HG03342 (cell line): Measurements from ENCODE around the gene RCN2.
"Not testable (repeated sequence)": the region's sequence is repeated elsewhere in the genome, so short reads cannot be mapped to it uniquely, and the experiment has no call there.

Experiments used
- ATAC-seq: cut with Tn5 transposase; IDR thresholded peaks from one replicate; pipeline ENCODE4 v1.9.1; 2021; ENCODE audit warnings: mild to moderate bottlenecking, moderate library complexity; ENCODE audit not compliant: unreplicated experiment

Gene RCN2

DNA sequence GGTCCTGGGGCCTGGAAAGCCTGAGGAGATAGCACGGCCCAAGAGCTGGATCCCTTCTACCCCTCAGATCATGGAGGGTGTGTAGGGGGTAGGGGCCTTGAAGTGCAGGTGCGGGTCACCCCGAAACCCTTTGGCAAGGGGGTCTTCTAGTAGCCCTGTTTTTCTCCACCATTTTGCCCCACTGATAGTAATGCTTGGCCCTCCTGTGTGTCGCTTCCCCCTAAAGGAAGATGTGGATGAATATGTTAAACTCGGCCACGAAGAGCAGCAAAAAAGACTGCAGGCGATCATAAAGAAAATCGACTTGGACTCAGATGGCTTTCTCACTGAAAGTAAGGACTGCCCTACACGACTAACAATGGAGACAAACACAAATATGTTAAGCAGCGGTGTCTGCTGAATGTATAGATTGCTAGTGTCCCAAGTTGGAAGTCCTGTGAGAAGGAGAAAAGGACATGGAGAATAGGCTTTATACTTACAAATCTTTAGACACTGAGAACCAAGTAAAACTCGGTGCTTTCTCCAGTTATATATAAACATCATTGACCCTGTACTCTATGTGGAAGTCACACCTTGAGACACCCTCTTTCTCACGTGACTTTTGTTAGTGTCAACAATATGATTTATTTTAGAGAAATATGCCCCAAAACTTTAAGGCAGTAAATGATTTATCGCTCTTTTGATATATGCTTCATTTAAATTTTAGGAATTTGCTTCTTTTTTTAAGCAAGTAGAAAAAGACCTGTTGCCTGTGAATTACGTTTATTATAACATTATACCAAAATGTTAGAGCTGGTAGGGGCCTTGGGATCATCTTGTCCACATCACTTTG lies 802 bp downstream of the RCN2 start:
- no peak for ATAC-seq

DNA sequence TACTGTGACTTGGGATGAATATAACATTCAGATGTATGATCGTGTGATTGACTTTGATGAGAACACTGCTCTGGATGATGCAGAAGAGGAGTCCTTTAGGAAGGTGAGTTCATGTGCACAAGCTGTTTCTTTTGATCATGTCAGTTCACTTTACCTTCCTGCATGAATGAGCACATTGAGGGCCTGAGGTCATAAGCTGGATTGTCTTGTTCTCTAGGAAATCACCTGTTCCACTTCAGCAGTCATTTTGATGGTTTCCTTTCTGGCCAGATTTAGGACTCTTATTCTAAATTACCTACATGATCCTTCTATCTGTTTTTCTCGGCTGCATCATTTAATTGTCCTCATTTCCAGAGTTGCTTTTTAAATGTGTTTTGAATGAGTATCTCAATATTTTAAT lies 4.1 kb downstream of the RCN2 start:
- no peak for ATAC-seq

DNA sequence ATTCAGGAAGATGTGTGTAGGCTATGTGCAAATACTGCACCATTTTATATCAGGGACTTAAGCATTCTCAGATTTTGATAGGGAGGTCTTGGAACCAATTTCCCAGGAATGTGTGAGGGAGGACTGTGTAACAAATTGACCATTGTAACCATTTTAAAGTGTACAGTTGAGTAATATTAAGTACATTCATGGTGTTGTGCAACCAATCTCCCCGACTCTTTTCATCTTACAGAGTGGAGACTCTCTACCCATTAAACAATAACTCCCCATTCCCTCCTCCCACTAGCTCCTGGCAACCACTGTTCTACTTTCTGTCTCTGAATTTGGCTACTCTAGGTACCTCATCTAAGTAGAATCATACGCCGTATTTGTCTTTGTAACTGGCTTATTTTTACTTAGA lies 5.1 kb downstream of the RCN2 start:
- ATAC-seq, result no peak

GRCh38 chr15:76938752-76939151 lies 7.2 kb downstream of the RCN2 start:
- ATAC-seq, result no peak

- ATAC-seq, result no peak
These were observed 8.2 kb downstream of the RCN2 start for GRCh38 chr15:76939715-76940114.

DNA sequence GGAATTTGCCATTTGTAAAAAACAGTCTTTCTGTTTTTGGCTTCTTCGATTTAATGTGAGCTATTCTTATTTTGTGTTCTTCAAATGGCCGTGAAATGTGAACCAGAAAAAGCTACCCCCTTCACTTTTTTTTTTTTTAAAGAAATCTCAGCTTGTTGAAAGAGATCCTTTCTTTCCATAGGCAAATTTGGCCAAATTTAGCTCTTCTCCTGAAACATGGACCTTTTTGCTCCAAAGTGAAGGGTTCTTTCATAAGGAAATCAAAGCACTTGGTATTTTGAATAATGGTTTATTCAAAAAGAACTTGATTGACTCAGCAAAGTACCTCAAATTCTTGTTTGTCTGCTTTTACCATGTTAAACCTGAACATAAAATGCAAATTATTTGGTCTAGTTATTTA lies 10.1 kb downstream of the RCN2 start:
- no peak for ATAC-seq

DNA sequence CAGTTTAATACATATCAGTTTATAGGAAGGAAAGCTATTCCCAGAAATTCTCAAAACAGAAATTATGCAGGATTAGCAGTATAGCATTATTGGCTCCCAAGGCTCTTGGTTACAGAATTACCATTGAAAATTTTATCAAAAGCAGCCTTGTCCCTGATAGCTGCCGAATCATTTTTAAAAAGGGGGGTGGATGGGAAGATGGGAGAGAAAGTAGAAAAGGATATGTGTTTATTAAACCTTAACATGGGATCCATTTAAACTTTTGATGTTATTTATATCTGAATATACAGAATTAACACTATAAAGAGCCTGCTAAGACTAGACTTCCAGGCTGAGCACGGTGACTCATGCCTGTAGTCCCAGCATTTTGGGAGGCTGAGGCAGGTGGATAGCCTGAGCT lies 10.8 kb downstream of the RCN2 start:
- no peak for ATAC-seq

DNA sequence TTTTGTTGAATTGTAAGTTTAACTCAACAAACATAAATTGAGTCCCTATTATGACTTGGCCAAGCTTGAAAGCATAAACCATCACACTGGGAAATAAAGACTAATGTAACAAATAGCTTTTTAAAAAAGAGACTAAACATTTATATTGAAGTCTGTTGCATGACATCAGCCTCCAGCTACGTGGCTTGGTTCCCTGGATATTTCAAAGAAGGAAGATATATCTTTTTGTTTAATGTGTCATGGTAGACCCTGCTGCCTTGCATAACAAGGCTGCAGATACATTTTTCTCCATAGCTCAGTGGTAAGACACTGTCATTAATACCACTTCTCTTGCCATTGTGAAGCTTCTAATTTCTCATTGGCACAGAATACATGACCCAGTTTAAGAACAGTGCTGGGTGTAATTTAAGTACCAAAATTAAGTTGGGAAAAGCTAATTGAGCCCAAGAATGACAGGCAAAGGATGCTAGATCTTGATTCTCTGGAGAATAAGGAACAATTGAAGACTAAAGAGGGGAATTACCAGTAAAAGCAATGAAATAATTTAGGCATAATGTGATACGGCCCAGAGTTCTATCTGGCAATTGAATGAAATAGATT lies 14.0 kb downstream of the RCN2 start:
- no peak for ATAC-seq

GRCh38 chr15:76947454-76947853 lies 15.9 kb downstream of the RCN2 start:
- no peak for ATAC-seq

DNA sequence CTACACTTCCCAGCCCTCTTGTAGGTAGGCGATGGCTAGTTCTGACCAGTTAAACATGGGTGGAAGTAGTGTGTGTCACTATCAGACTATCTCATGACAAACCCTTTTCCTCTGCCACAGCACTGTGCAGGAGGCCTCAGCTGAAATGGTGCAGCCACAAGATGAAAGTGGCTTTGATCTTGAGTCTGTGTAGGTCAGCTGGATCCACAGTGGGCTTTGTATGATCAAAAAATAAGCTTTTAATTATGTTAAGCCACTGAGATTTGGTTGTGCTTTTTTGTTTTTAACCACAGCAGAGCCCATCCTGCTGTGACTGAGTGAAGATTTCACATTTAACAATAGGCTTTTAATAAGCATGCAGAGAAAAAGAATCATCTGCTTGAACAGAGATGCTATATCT lies 19.7 kb downstream of the RCN2 start:
- ATAC-seq, result no peak

- no peak for ATAC-seq
These were observed 22.4 kb downstream of the RCN2 start for GRCh38 chr15:76953913-76954312.

GRCh38 chr15:76954744-76955143 lies 23.2 kb downstream of the RCN2 start:
- no peak for ATAC-seq

- no peak for ATAC-seq
These were observed 29.9 kb downstream of the RCN2 start for GRCh38 chr15:76961268-76962011.

DNA sequence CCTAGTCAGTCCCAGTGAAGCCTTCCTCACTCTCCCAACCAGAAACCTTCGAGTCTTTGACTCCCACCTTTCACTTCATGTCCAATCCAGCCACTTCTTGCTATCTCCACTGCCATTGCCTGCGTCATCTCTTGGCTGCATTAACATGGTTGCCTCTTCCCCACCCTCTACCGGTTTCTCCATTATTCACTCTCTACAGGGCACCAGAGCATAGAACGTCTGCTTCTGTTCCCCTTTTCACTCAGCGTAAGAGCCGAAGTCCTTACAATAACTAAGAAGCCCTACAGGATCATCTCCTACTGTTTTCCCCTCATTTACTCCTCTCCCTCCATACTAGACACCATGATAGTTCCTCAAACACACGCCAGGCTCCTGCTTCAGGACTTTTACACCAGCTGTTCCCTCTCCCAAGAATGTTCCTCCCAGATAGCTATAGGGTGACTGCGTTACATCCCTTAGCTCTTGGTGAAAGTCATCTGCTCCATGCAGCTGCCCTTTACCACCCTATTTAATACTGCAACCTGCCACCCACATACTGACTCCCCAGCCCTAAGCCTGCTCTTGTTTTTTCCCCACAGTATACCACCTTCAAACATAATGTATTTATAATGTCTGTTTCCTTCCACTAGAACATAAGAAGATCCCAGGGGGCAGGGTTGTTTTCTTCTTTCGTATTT lies 30.9 kb downstream of the RCN2 start:
- ATAC-seq, result no peak

- ATAC-seq, result no peak
These were observed 32.0 kb downstream of the RCN2 start for GRCh38 chr15:76963596-76963995.

GRCh38 chr15:76964157-76964556 lies 32.6 kb downstream of the RCN2 start:
- no peak for ATAC-seq

- not testable (repeated sequence) for ATAC-seq
These were observed 34.5 kb downstream of the RCN2 start for GRCh38 chr15:76966051-76966450.

DNA sequence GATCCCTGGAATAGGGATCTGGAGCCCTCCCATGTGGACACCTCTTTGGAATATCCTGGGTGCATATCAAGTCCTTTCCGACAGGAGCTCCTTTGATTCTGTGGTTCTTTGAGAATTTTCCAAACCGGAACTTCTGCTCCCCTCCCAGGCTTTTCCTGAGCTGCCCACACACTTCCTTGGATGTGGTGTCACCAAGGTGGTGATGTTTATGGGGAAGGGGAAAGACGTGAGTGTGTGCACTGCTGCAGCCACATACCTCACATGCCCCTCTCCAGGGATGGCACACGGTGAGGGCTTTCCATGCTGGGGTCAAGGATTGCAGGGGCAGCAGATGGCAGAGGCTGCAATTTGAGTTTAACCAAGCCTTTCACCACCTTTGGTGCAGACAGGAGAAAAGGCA lies 35.5 kb downstream of the RCN2 start:
- ATAC-seq, result no peak

GRCh38 chr15:76968306-76968705 lies 36.8 kb downstream of the RCN2 start:
- no peak for ATAC-seq

DNA sequence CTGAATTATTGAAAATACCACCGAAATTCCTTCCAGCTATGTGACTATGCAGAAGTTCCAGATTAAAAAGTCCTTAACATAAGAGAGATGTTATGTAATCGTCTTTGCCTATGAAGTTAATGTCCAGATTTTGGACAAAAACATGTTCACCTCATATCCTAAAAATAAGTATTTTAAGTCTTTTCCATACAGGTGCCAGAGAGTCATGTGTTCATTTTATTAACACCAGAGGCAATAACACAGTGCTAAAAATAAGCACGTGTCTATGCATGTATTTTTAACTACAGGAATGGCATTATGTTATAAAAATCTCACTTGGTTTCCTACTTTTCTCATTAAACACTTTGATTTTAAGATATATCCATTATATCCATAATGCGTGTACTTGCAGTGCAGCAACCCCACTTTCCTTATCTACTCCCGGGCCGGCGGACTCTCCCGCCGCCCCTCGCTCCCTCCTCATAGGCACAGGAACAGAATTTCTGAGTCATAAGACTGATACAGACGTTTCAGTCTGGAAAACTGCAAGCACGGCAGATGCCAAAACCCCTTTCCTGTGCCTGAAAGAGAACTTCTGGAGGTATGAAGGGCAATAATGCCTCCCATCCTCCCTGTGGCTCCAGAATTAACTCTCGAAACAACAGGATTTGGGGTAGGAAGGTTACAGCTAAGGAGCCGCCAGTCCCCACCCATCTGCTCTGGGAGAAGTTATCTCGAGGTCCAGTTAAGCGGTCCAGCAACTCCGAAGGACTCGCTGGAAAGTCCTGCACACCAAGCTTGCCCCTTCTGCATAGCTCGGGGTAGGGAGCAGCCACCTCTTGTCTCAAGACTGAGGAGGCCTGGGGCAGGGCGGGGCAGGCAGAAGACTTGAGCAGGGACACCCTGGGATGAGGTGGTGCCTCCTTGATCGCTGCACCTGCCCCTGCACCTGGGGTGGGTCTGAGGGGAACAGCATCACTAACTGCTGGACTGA lies 41.1 kb downstream of the RCN2 start:
- no peak for ATAC-seq
